ENCODE measurements around the gene RABGAP1L.

The RABGAP1L gene

DNA sequence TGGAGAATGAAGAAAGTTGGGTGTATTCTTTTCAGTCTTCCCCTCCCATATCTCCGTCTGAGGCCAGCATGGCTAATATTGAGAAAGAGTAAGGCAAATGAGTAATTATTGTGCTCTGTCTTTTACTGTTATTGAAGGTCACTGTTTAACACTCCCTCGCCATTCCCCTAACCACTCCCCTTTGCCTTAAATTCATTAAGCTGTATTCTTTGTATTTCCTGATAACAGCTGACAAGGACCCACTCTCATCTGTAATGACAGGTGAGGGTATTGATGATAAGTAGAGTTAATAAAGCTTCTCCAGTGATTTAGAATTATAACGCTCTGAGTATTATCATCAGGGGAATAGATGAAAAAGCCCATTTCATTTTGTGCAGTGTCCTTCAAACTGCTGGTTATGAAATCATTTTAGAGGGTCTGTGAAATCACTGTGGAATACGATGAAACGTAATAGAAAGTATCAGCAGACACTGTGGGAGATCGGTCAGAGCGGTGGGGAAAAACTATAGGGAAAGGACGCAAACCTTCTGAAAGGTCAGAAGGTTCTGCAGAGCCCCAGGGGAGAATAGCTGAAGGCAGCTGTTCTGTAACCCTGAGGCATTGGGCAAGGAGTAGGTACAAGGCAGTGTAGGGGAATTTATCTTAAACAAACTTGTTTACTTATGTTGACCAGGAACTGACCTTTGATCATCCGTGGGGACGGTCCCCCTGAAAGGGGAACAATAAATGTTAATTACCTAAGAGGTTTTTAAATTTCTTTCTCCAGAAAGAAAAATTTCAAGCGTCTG is 794.2 kb downstream of the RABGAP1L start:
- peak; percentile 79 for DNase-seq

DNA sequence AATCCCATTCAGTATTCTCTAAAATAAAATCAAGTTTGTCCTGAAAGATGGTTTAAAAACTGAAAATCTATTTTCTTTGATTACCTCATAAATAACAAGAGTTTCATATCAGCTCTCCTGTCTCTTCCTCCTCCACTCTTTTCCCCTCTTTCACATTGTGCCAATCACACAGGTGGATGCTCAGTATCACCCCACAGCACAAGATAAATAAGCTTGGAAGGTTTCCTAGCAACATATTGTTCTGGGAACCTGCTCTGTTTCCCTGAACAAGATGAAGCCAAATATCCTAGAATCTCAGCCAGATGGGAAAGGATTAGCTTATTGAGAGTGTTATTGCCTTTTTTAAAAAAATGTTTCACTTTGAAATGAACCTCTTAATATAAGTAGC is 794.7 kb downstream of the RABGAP1L start:
- DNase-seq = peak; percentile 95

DNA sequence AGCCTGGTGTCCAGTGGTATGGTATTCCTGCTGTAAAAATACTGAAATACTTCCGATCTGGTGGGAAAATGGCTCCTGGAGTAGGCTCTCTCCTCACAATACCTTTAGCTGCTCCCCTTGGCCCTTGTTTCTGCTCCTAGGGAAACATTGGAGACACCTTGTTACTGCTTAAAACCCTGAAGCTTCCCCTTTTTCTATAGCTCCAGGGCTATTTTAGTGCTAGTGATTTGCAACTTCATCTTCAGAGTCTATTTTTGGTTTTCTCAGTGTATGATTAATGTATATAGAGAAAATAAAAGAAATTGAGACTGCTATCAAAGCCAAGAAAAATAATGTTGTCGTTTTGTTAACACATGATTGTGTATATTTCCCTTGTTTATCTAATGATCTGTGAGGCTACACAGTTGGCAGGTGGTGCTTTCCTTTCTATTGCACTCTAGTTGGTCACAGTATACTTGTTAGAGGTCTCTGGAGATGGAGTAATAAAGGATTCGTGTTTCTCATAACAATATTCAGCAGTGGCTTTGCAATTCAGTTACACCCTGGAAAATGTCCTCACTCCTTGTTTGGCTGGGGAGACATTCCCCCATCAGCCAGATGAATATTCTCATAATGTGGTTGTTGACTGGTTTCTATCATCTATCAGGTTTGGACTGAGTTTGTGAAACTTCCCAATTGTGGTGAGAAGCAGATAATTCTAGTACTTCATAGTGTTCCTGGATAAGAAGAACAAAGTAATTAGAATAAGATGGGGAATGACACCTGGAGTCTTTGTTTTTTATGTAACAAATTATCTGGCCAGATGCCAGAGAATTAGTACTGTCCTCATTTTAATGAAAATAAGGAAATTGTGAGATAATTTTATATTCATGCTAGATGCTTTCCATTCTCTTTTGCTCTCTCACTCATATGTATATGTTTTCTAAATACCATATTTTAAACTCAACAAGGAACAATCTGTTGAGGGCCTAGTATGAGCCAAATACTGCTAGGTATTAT is 795.6 kb downstream of the RABGAP1L start:
- DNase-seq = peak; percentile 98

DNA sequence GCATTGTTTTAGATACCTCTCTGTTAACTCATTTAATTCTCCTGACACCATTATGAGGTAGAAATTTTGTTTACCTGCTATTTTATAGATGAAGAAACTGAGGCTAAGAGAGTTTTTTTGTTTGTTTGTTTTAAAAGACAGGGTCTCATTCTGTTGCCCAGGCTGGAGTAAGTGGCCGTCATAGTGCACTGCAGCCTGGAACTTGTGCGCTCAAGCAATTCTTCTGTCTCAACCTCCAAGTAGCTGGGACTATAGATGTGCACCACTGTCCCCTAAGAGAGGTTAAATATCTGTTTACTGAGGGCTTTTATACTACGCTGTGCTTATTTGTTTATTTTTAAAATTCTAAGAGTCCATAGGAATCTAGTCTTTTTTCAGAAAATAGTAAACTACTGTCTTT is 796.8 kb downstream of the RABGAP1L start:
- DNase-seq = no peak

- no peak for DNase-seq
Measured at GRCh38 chr1:174956976-174957375, 797.7 kb downstream of the RABGAP1L start.

DNA sequence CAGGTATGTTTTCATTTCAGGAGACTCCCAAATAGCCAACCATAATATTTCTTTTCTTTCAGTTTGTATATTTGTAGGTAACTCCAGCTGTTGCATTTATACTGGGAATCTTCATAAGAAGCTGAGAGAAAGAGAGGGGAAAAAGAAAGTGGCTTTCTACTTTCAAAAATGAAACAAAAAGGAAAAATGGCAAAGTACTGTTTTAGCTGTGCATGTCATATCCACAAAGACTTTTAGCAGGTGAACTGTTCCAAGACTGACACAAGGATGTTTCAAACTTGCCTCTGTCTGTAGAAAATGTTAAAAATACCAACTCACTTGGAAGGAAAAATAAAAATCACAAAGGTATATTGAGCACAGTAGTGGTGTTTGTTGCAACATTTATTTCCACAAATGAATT is 798.5 kb downstream of the RABGAP1L start:
- DNase-seq = no peak

DNA sequence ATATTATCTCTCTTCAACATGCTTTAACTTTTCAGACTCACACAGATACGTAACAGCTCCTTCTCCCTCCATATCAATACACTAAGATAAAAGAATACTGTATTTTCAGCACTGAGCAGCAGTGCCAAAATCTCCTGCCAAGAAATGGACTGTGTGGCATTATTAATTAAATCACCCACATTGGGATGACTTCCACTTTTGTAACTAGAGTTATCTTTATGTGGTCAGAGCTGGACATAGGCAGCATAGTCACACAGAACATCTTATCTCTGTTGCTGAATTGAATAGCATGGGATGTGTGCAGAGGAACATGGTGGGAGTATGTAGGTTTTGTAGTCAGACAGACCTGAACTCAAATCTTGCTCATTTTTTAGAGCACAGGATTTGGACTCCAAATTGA is 799.1 kb downstream of the RABGAP1L start:
- no peak for DNase-seq

GRCh38 chr1:174960362-174960761 is 801.0 kb downstream of the RABGAP1L start:
- DNase-seq = no peak

DNA sequence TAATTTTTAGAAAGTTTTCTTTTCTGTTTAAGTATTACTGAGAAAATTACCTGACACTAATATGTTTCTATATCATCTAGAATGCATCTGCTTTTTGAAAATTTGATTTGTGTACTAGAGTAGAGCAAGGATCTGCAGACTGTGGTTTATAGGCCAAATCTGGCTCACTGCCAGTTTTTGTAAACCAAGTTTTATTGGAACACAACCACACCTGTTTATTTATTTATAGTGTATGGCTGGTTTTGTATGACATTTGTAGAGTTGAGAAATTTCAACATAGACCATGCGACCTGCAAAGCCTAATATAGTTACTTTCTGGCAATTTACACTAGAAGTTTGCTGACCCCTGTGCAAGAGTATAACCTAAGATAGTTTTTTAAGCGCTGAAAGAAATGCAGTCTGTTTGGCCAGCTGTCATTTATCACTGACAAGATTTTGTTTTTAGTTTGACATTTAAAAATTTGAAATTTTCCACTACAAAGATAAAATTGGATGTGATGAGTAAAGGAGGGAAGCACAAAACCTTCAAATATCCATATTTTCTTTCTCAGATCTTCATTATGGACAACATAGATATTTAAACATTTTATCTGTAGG is 804.3 kb downstream of the RABGAP1L start:
- DNase-seq = peak; percentile 16

GRCh38 chr1:174964261-174964971 is 805.1 kb downstream of the RABGAP1L start:
- no peak for DNase-seq

- no peak for DNase-seq
Measured at GRCh38 chr1:174964972-174965361, 805.6 kb downstream of the RABGAP1L start.

GRCh38 chr1:174965362-174966007 is 806.2 kb downstream of the RABGAP1L start:
- no peak for DNase-seq

GRCh38 chr1:174966008-174966572 is 806.8 kb downstream of the RABGAP1L start:
- no peak for DNase-seq

GRCh38 chr1:174967845-174968705 is 808.8 kb downstream of the RABGAP1L start:
- no peak for DNase-seq

- DNase-seq = no peak
Measured at GRCh38 chr1:174968750-174969244, 809.5 kb downstream of the RABGAP1L start.

DNA sequence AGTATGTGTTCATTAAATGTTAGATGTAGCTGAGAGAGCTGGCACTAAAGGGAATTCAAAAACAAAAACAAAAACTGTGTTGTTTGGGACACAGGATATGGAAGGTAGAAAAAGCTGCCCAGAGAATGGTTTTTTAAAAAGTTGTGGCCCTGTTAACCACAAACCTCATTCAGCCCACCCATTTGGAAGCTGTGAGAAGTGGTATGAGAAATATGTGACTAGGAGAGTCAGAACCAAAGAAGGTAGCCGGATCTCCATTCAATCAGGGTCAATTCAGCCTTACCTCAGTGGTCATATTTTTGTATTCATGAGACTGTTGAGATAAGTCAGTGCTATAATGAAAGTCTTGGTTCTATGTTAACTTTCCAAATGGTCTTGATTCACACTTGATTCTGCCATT is 810.7 kb downstream of the RABGAP1L start:
- DNase-seq = no peak

GRCh38 chr1:174971466-174971865 is 812.1 kb downstream of the RABGAP1L start:
- DNase-seq = no peak

- no peak for DNase-seq
Measured at GRCh38 chr1:174971902-174972301, 812.6 kb downstream of the RABGAP1L start.

DNA sequence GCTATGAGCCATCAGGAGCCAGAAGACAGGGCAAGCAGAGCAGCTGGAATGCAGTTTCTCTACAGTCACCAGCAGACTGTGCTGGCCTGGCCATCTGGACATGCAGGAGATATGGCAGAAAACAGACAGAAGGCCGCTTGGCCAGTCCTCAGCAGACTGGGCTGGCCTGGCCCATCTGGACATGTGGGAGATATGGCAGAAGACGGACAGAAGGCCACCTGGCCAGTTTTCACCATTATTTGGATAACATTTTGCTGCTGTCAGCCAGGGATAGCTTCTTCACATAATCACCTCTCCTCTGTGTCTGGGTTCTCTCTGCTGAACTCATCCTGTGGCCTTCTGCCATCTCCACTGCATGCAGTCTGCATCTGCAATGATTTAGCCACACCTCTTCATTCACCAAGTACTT is 815.4 kb downstream of the RABGAP1L start:
- DNase-seq = no peak

DNA sequence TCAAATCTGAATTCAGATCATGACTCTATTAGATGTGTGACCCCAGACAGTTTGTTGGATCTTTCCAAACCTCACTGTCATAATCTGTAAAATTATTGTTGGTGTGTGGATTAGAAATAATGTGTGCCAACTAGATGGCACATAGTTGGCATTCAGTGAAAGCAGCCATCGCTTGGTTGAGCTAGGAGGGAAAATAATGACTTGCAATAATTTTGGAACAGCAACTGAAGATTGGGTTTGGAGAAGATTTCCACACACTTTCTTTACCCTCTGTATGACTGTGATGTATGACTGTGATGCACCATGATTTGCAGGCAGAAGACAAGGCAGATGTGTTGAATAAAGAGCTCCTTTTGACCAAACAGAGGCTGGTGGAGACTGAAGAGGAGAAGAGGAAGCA is 816.4 kb downstream of the RABGAP1L start:
- no peak for DNase-seq
